PC-9 (cell line): ENCODE results near the gene TIRAP.

Experiments
- CTCF ChIP-seq: fragments of 200-600 bp; sonication (generic); conservative IDR thresholded peaks from 2 replicates; pipeline ENCODE4 v1.6.1; 2017; ENCODE audit warnings: mixed run types, antibody characterized with exemption, mild to moderate bottlenecking, moderate library complexity
- EZH2 ChIP-seq: fragments of 200-600 bp; sonication (generic); IDR thresholded peaks from 2 replicates; pipeline ENCODE4 v1.8.0; 2017; ENCODE audit warnings: antibody characterized with exemption, low read depth

- TF ChIP-seq CTCF (no peak), EZH2 (no peak)
These were observed 58.2 kb downstream of the TIRAP start for GRCh38 chr11:126340960-126341606.
